Stomach (tissue), 9 donors: ENCODE data around the gene CCDC93. TPM values are rescaled to one million over a fixed set of nuclear protein-coding genes. Genes with fewer than 3 reads are reported as not detected.

Source experiments
- DNase-seq, 2 donors: peaks; one replicate each; pipeline versions ENCODE4 v3.0.0 to v3.0.0-alpha.2; 2013 to 2019
- H3K27ac ChIP-seq, 5 donors: fragments of 200-600 bp in 4 of 5; sonication (generic) in 4 of 5; one replicate each; pipeline ENCODE4 v1.5.1; 2013 to 2019; ENCODE audit warnings: mild to moderate bottlenecking in 1 of 5, moderate library complexity in 1 of 5
- H3K27me3 ChIP-seq, 3 donors: fragments of 200-600 bp; sonication (generic); one replicate each; pipeline ENCODE4 v1.5.1; 2017 to 2019; ENCODE audit warnings: mixed run types in 1 of 3
- H3K36me3 ChIP-seq, 4 donors: fragments of 200-600 bp; sonication (generic); 1 replicate in 3 of 4; 2 replicates in 1 of 4; pipeline ENCODE4 v1.5.1; 2016 to 2019
- H3K4me1 ChIP-seq, 4 donors: fragments of 200-600 bp; sonication (generic); one replicate each; pipeline ENCODE4 v1.5.1; 2016 to 2019
- H3K4me3 ChIP-seq, 4 donors: fragments of 200-600 bp; sonication (generic) in 3 of 4; one replicate each; pipeline ENCODE4 v1.5.1; 2016 to 2019; ENCODE audit warnings: mild to moderate bottlenecking in 1 of 4
- H3K9me3 ChIP-seq, 4 donors: fragments of 200-600 bp; sonication (generic); one replicate each; pipeline ENCODE4 v1.5.1; 2016 to 2019
- CTCF ChIP-seq, 7 experiments: fragments of 450-650 bp in 4 of 7; fragments of 200-600 bp in 3 of 7; sonication (generic) in 3 of 7; IDR thresholded peaks; one replicate each; pipeline ENCODE4 v1.5.1; 2016 to 2019; ENCODE audit warnings: antibody characterized with exemption in 7 of 7, control low read depth in 2 of 7, mild to moderate bottlenecking in 1 of 7
- EP300 ChIP-seq: sonication (generic); formaldehyde crosslinking; IDR thresholded peaks from one replicate; pipeline ENCODE4 v1.6.1; 2017; ENCODE audit warnings: antibody characterized with exemption
- POLR2A ChIP-seq, 4 donors: fragments of 450-650 bp; IDR thresholded peaks; one replicate each; pipeline ENCODE4 v1.6.1; 2016; ENCODE audit warnings: antibody characterized with exemption in 4 of 4, control low read depth in 2 of 4, mild to moderate bottlenecking in 1 of 4, moderate library complexity in 1 of 4
- POLR2AphosphoS5 ChIP-seq, 3 donors: sonication (generic); formaldehyde crosslinking; IDR thresholded peaks; one replicate each; pipeline ENCODE4 v1.6.1; 2016; ENCODE audit warnings: antibody characterized with exemption in 3 of 3
- WGBS, 5 donors: extraction: QIAGEN DNeasy Blood & Tissue Kit in 3 of 5; methylation state at CpG; one replicate each; pipeline versions ENCODE4 v1.1.5 to v1.1.7; 2013 to 2018; 5-methylcytosine and 5-hydroxymethylcytosine counted together
- intact Hi-C: fragments of 100-400 bp; cut with DNase I; formaldehyde crosslinking; loops from one replicate; pipeline ENCODE4 v1.15.1; 2023; ENCODE audit warnings: low total_unique reads
- polyA plus RNA-seq, 3 donors: library from polyadenylated mRNA; stranded (reverse); fragments of 200-250 nt; gene quantifications; one replicate each; pipeline ENCODE4 v1.2.3, GENCODE V29; 2013
- total RNA-seq, 5 donors: library from RNA; depleted of rRNA; stranded (reverse); fragments of >200 nt; gene quantifications; one replicate each; pipeline versions ENCODE4 v1.1.0 to v1.2.3, GENCODE V29; 2014 to 2016
- donor health status: healthy with polysubstance abuse.
- donor health status: Bipolar disorder and iron deficiency.
- donor health status: healthy.

The CCDC93 gene
- total and polyA plus RNA-seq, 8 donors = 3.1 to 63.9 (median 24.3) TPM

GRCh38 chr2:117973498-117974082 lies 40.3 kb downstream of the CCDC93 start:
- H3K27ac ChIP-seq = no peak overlapping the region
- intact Hi-C loops = no loop called here
- WGBS, 5 donors = 89 to 94% (median 92%) methylated on average over 9 of the region's 9 CpGs

GRCh38 chr2:117972476-117973123 lies 41.3 kb downstream of the CCDC93 start:
- Histone ChIP-seq H3K27me3 (no peaks in the 10 kb centered on the region), H3K4me3 (no peak overlapping the region), H3K36me3 (peaks cover 62 to 98% (median 95%) of the 10 kb centered on the region in 4 donors), H3K4me1 (no peaks in the 10 kb centered on the region), H3K27ac (no peak overlapping the region), H3K9me3 (no peaks in the 10 kb centered on the region)
- 73 to 91% (median 84%) methylated on average over 6 of the region's 6 CpGs for WGBS, 5 donors
- no peak for DNase-seq
- intact Hi-C loops = no loop called here
- TF ChIP-seq POLR2AphosphoS5 (IDR thresholded peaks at IDR 0.05) (no peak), POLR2A (IDR thresholded peaks at IDR 0.05) (no peak), EP300 (no peak), CTCF (IDR thresholded peaks at IDR 0.05) (no peak)

More at GRCh38 chr2:117973498-117974082, 40.3 kb downstream of the CCDC93 start:
- no peak for DNase-seq
- Histone ChIP-seq H3K9me3 (no peaks in the 10 kb centered on the region), H3K36me3 (peaks cover 62 to 96% (median 93%) of the 10 kb centered on the region in 4 donors), H3K27me3 (no peaks in the 10 kb centered on the region), H3K4me3 (no peak overlapping the region), H3K4me1 (no peaks in the 10 kb centered on the region)
- no peak for TF ChIP-seq CTCF (IDR thresholded peaks at IDR 0.05)

GRCh38 chr2:117968722-117969121 lies 45.1 kb downstream of the CCDC93 start:
- WGBS, 5 donors = 93 to 100% (median 95%) methylated on average over 2 of the region's 2 CpGs
- no peaks in the 10 kb centered on the region for H3K4me1 ChIP-seq
- intact Hi-C loops = no loop called here
- H3K27me3 ChIP-seq = no peaks in the 10 kb centered on the region
- H3K9me3 ChIP-seq = no peaks in the 10 kb centered on the region
- H3K27ac ChIP-seq = no peak overlapping the region
- no peak overlapping the region for H3K4me3 ChIP-seq
- TF ChIP-seq POLR2A (IDR thresholded peaks at IDR 0.05) (no peak), POLR2AphosphoS5 (IDR thresholded peaks at IDR 0.05) (no peak), EP300 (no peak), CTCF (IDR thresholded peaks at IDR 0.05) (no peak)
- no peak for DNase-seq
- H3K36me3 ChIP-seq = peaks cover 32 to 99% (median 96%) of the 10 kb centered on the region in 4 donors

- TF ChIP-seq CTCF (IDR thresholded peaks at IDR 0.05) (no peak), POLR2AphosphoS5 (IDR thresholded peaks at IDR 0.05) (no peak), POLR2A (IDR thresholded peaks at IDR 0.05) (no peak), EP300 (no peak)
- WGBS, 5 donors = 78 to 90% (median 85%) methylated on average over 4 of the region's 4 CpGs
- Histone ChIP-seq H3K9me3 (no peaks in the 10 kb centered on the region), H3K27me3 (no peaks in the 10 kb centered on the region), H3K36me3 (peaks cover 27 to 97% (median 96%) of the 10 kb centered on the region in 4 donors), H3K4me1 (no peaks in the 10 kb centered on the region), H3K27ac (no peak overlapping the region), H3K4me3 (no peak overlapping the region)
- peak in 1 of 2 donors; percentile 61 for DNase-seq
- intact Hi-C loops = no loop called here
These were observed 45.7 kb downstream of the CCDC93 start for GRCh38 chr2:117967977-117968718.
